Limb (tissue), 2 donors: ENCODE data around the gene NKG7.

ENCODE experiments used
- DNase-seq, 2 donors: peaks; one replicate each; pipeline ENCODE4 v3.0.0-alpha.2; 2016; ENCODE audit errors: extremely low spot score in 2 of 2

NKG7 gene

GRCh38 chr19:51338563-51339312 is 33.7 kb downstream of the NKG7 start:
- DNase-seq = peak; percentile 75 to 91

- no peak for DNase-seq
These were observed 34.4 kb downstream of the NKG7 start for GRCh38 chr19:51337861-51338562.

DNA sequence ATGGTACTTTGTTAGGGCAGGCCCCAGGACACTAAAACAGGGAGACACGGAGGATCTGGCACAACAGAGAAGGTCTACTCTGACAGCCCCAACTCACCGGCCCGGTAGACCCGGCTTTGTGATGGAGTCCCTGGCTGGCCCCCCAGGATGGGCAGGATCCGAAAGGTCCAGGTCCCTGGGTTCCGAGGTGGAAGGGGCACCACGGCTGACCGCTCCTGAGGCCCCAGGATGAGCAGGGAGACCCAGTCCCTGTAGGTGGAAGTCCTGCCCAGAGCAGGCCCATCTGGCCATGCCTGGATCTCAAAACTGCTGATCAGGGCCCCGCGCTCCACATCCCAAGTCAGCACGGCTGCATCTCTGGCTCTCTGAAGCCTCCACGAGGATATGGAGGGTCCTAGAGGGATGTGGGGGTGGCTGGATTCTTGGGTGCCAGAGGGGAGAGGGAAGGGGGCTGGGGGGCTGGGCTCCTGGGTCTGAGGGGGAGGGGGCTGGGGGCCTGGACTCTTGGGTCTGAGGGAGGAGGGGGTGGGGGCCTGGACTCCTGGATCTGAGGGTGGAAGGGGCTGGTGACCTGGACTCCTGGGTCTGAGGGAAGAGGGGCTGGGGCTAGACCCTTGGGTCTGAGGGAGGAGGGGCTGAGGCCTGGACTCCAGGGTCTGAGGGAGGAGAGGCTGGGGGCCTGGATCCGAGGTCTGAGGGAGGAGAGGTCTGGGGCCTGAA is 35.2 kb downstream of the NKG7 start:
- DNase-seq = no peak

- no peak for DNase-seq
These were observed 38.5 kb downstream of the NKG7 start for GRCh38 chr19:51333836-51334460.

GRCh38 chr19:51331716-51332115 is 40.7 kb downstream of the NKG7 start:
- no peak for DNase-seq

DNA sequence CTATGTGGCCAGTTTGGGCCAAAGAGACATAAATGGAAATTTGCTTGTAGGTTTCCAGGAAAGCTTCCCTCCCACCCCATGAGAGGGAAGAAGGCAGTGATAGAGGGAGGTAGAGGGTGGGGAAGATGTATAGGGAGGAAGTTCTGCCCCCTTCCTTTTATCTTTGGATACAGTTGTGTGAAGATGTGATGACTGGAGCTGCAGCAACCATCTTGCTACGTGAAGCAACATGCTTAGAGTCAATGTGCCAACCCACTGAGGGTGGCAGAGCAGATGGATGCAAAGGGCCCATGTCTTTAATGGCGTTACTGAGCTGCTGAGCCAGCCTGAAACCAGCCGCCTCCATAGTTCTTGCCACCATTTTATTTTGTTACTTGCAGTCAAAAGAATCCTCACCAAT is 41.3 kb downstream of the NKG7 start:
- no peak for DNase-seq

DNA sequence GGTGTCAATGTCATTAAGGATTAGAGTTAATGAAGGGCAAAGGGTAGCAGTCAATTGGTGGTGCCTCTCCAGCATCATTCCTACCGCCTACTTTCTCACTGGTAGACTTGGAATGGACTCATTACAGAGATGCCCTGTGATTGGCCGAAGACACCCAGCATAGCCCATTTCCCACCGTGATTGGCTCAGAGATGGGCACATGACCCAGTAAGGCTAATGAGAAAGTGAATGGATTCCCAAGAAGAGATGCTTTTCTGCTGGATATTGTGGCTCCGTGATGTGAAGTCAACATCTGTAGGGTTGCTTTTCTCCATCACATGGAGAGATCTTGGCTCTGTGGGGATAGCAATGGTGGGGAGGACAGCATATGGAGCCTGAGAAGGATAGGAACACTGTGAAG is 42.1 kb downstream of the NKG7 start:
- no peak for DNase-seq

DNA sequence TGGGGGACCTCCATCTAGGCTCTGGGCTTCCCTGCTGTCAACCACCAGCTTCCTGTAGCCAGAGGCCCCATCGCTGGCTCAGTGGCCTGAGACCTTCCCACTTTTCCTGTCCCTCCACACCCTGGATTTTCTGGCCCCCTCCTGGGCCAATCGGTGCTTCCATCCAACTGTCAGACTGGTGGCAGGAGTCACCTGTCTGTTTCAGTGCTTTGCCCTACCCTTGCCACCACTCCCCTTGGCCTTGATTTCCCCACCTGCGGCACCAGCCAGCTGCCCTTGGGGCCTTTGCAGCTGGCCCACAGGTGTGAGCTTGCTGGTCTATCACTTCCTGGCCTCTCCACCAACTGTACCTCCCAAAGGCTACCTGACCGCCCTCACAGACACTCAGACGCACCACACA is 43.0 kb downstream of the NKG7 start:
- DNase-seq = no peak

DNA sequence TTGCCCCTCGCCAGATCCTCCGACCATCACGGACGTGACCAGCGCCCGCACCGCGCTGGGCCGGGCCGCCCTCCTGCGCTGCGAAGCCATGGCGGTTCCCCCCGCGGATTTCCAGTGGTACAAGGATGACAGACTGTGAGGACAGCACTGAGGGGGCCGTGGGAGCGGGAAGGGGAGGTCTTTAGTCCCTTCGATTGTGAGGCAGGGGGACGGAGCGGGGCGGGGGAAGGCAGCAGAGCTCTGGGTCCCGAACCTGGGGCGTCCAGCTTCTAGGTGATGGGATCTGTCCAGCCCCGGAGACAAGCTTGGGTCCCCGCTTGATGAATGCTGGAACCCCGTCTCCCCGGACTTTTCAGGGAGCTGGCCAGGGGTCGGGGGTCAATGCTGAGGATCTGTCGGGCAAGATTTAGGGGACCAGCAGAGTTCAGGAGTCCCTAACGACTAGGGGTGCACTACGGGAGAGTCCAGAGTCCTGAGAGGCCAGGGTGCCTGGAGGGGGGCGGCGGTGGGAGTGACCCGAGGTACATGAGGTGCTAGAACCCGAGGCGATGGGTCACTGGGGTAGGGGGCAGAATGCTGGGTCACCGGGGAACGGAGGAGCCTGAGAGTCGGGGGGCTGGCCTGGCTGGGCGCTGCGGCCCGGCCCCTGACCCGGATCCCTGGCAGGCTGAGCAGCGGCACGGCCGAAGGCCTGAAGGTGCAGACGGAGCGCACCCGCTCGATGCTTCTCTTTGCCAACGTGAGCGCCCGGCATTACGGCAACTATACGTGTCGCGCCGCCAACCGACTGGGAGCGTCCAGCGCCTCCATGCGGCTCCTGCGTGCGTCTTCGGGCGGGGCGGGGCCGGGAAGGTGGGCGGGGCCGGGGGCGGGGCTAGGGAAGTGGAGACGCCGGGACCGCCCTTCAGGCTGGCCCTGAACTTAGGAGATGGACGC is 45.1 kb downstream of the NKG7 start:
- DNase-seq = peak; percentile 23 to 80

GRCh38 chr19:51326216-51327065 is 46.0 kb downstream of the NKG7 start:
- DNase-seq = no peak

GRCh38 chr19:51325161-51325976 is 47.1 kb downstream of the NKG7 start:
- no peak for DNase-seq

DNA sequence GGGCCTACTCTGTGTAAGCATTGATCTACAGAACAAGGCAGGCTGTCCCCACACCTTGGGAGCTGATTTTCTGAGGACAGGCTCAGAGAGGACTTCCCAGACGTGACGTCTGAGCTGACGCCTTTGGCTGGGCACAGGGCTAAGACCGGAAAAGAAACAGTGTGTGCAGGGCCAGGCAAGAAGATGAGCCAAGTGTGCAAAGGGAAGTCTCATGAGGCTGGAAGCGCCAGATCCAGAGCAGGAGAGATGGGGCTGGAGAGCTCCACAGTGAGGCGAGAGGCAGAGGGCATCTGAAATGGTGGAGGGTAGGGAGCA is 48.3 kb downstream of the NKG7 start:
- no peak for DNase-seq

GRCh38 chr19:51323481-51324166 is 48.8 kb downstream of the NKG7 start:
- DNase-seq = no peak

DNA sequence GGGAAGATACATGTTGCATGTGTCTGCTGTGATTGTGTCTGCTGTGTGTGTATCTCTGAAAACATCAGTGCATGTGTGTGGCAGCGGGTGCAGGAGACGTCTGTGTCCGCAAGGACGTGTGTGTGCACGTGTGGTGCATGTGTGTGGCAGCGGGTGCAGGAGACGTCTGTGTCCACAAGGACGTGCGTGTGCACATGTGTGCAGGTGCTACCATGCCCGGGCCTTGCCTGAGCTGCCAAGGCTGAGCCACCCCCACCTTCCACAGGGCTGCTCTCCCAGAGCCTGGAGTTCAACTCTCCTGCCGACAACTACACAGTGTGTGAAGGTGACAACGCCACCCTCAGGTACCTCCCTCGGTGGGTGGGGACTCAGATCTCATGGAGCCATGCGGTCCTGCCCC is 50.7 kb downstream of the NKG7 start:
- no peak for DNase-seq
